IPS-NIHi11 (cell line): ENCODE measurements around the gene CCDC88C.
"Not testable (repeated sequence)": the region's sequence is repeated elsewhere in the genome, so short reads cannot be mapped to it uniquely, and the experiment has no call there.

Source experiments
- DNase-seq: peaks from one replicate; pipeline ENCODE4 v3.0.0; 2012; ENCODE audit warnings: mixed read lengths, low spot score

The CCDC88C gene

GRCh38 chr14:91417120-91417982 lies at the start of gene CCDC88C:
Gene CCDC88C, minus strand, starts transcription at chr14:91417820. Its CDS starts 130 bp downstream, at chr14:91417690.
- DNase-seq, result peak; percentile 84

- DNase-seq, result no peak
These were observed 48.6 kb upstream of the CCDC88C start for GRCh38 chr14:91466192-91466591.

GRCh38 chr14:91464615-91465205 lies 47.1 kb upstream of the CCDC88C start:
- no peak for DNase-seq

- DNase-seq, result no peak
These were observed 41.0 kb upstream of the CCDC88C start for GRCh38 chr14:91458612-91459011.

GRCh38 chr14:91456283-91456682 lies 38.7 kb upstream of the CCDC88C start:
- no peak for DNase-seq

- no peak for DNase-seq
These were observed 37.0 kb upstream of the CCDC88C start for GRCh38 chr14:91454580-91454979.

- no peak for DNase-seq
These were observed 36.5 kb upstream of the CCDC88C start for GRCh38 chr14:91454155-91454554.

- no peak for DNase-seq
These were observed 36.1 kb upstream of the CCDC88C start for GRCh38 chr14:91453744-91454143.

GRCh38 chr14:91444335-91445020 lies 26.9 kb upstream of the CCDC88C start:
- DNase-seq, result no peak

- no peak for DNase-seq
These were observed 21.7 kb upstream of the CCDC88C start for GRCh38 chr14:91439345-91439744.

GRCh38 chr14:91438845-91439244 lies 21.2 kb upstream of the CCDC88C start:
- no peak for DNase-seq

- DNase-seq, result not testable (repeated sequence)
These were observed 18.6 kb upstream of the CCDC88C start for GRCh38 chr14:91436266-91436665.

GRCh38 chr14:91429385-91429784 lies 11.8 kb upstream of the CCDC88C start:
- no peak for DNase-seq

- DNase-seq, result not testable (repeated sequence)
These were observed 11.3 kb upstream of the CCDC88C start for GRCh38 chr14:91428931-91429330.

- DNase-seq, result not testable (repeated sequence)
These were observed 7.9 kb upstream of the CCDC88C start for GRCh38 chr14:91425531-91425944.

GRCh38 chr14:91424813-91425530 lies 7.4 kb upstream of the CCDC88C start:
- DNase-seq, result no peak

- no peak for DNase-seq
These were observed 3.1 kb upstream of the CCDC88C start for GRCh38 chr14:91420686-91421085.

- DNase-seq, result no peak
These were observed 1.8 kb upstream of the CCDC88C start for GRCh38 chr14:91419451-91419850.

GRCh38 chr14:91419044-91419397 lies 1.4 kb upstream of the CCDC88C start:
- DNase-seq, result no peak

- DNase-seq, result peak; percentile 59
These were observed 895 bp upstream of the CCDC88C start for GRCh38 chr14:91418387-91419043.

- peak; percentile 58 for DNase-seq
These were observed 365 bp upstream of the CCDC88C start for GRCh38 chr14:91417983-91418386.

- peak; percentile 24 for DNase-seq
These were observed 888 bp downstream of the CCDC88C start for GRCh38 chr14:91416744-91417119.
